Activated CD8-positive, alpha-beta memory T cell treated with anti-CD3 and anti-CD28 coated beads, Interleukin-2, amount 50 U/mL, for 1 hour (primary cell): ENCODE data around the gene DPPA4.

Experiments
- DNase-seq: peaks from one replicate; pipeline ENCODE4 v3.0.0-alpha.2; 2020; ENCODE audit errors: extremely low read depth

DPPA4 gene

DNA sequence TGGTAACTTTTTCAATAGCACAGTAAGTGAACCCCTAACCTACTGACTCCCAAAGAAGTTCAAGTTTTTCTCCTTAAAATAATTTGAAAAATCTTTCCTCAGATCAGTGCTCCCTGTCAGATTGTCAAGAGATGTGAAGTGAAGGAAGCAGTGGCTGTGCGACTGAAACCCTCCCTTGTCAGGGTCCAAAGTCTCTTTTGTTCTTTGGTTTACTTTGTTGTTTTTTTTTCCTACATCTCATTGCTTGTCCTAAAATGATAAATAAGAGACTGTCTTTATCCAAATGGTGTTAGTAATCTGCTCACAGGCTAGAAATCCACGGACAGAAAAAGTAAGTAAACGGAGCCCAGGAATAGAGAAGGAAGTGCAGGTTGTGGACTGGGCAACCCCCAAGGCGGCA is 976 bp upstream of the DPPA4 start:
- no peak for DNase-seq

DNA sequence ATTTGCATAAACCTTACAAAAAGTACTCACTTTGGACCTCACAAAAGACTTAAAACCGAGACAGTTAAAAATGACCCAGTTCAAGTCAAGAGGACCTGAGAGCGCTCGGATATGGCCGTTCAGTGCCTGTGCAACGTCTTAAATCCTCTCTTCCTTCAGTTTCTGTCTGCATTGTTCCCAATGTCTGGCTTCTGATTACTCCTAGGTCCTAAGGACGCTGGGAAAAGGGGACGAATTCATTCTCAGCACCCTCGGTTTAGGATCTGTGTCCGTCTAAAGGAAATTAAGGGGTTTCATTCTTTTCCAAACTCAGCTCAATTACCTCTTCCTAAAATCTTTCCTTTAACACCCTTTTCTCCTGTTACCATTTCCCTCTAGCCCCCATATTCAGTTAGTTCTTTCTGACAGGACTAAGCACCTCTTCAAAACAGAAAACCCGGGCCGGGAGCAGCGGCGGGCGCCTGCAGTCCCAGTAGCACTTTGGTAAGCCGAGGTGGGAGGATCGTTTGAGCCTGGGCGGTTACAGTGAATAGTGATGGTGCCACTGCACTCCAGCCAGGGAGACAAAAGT is 970 bp downstream of the DPPA4 start:
- no peak for DNase-seq

DNA sequence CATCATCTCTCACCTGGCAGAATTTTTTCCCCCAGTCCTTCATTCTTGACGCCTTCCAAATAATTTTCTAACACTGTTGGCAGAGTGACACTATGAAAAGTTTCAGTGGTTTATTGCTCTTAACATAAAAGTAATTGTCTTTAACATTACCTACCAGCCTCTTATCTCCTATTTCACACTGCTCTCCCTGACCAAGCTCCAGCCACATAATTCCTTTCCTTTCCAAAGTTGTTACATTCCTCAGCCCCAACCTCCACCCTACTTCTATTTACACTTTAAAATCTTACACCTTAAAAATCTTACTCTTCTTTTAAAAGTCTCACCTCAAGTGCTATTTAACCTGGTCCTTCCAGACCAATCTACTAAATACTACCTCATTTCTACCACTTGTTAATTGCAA is 2.8 kb downstream of the DPPA4 start:
- DNase-seq: no peak

DNA sequence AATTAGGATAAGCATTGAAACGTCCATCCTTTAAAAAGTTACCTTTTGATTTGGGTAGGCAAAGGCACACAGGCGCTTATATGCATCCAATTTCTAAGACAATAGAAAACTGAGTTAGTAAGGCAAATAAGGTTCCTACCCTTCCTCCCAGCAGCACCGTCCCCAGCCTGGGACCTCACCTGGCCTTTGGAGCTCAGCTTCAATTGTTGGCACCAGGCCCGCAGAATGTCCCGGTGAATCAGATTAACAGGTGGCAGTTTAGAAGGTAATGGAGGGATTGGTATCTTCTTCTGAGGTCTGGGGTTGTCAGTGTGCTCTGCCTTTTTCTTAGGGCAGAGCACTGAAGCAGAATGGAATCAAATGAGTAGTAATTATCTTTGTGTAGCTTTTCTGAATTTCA is 5.7 kb downstream of the DPPA4 start:
- DNase-seq: no peak

DNA sequence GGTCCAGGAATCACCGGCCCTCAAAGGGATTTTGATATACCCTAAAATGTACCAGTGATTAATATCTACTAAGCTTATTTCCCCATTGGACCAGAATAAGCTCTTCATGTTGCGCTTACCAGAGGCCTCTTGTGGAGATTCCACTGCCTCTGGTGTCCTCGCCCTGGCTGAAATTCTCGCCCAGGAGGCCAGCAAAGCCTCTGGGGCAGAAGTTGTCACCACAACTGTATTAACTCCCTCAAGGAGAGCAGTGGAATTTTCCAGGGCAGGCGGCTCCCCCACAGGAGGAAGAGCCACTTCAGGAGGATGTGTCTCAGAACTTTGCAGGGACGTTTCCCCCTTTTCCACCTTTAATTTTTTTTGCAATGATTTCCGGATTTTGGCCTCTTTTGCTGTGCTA is 6.9 kb downstream of the DPPA4 start:
- no peak for DNase-seq

DNA sequence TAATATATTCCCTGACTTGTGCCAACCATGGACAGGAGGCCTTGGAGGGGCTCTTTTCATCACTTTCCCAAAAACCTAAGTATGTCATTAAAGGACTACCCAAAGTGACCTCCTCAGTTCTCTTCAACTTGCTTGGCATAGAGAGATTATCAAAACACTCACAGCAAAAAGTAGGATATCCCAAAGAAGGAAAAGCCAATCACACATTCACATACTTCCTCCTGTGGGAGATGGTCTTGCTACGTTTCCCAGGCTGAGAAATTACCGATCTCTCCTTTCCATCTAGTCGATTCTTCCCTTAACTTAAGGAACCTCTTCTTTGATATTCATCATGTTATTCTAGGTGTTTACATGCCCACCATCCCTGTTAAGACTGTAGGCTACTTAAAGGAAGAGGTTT is 9.1 kb downstream of the DPPA4 start:
- DNase-seq: no peak

DNA sequence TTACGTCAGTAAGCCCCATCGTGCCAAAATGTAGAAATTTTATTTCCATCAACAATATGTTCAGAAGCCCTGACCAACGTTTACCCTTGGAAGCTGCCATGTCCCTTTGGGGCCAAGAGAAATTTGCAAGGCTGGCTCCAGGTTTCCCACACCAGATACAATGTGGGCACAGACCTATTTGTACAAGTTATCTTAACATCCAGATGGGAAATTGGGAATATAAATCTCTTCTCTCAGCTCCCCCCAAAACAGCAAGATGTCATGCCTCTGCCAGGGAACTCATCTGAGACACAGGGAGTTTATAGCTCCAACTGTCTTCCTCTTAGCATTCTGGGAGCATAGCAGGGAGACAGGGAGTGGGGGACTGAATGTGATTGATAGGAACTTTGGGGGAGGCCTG is 11.7 kb downstream of the DPPA4 start:
- no peak for DNase-seq

DNA sequence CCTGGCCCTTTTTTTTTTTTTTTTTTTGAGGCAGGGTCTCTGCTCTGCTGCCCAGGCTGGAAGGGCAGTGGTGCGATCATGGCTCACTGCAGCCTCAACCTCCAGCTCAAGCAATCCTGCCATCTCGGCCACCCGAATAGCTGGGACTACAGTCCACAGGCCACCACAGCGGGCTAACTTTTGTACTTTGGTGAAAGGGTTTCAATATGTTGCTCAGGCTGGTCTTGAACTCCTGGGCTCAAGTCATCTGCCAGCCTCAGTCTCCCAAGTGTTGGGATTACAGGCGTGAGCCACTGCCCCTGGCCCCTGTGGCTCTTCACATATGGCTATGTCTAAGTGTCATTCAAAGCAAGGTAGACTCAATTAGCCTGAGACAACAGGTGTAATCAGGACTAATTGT is 12.2 kb downstream of the DPPA4 start:
- no peak for DNase-seq

DNA sequence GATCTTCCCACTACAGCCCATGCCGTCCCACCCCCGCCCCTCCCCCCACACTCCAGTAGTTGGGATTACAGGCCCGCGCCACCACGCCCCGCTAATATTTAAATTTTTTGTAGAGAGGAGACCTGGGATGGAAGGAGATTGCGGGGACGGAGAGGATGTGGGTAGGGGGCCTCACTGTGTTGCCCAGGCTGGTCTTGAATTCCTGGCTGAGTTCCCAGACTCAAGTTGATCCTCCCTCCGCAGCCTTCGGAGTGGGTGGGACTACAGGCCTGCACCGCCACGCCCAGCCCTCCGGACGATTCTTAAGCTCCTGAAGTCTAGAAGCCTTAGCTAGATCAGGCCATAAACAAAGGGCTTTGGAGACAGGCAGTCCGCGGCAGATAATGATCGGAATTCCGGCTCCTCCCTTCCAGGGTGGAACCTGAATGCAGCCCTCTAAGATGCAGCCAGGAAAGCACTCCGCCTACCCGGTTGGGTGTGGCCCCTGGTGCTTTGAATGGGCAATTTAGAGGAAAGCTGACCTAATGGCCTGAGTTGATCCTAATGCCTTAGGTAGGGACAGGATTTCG is 21.1 kb downstream of the DPPA4 start, which contains the start of gene DPPA2:
DPPA2 (minus strand) TSS at position 356 of the 569 bp plus-strand sequence. CDS start 1,975 bp downstream, outside the sequence.
- DNase-seq: no peak

DNA sequence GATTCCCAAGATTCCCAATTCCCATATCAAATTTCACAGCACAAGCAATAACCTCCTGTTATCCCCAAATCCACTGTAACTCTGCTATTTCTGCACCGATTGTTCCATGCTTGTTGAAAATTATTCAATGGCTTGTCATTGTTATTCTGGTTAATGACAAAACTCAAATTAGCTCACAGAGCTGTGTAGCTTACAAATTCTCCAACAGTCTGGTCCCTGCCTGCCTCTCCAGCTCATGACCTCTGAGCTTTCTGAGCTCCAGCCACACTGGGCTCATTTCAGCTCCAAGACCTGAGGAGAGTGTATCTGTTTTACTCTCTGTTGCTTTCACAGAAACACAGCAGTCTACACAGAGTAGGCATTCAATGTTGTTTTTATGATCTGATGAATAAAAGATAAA is 24.3 kb downstream of the DPPA4 start:
- no peak for DNase-seq

DNA sequence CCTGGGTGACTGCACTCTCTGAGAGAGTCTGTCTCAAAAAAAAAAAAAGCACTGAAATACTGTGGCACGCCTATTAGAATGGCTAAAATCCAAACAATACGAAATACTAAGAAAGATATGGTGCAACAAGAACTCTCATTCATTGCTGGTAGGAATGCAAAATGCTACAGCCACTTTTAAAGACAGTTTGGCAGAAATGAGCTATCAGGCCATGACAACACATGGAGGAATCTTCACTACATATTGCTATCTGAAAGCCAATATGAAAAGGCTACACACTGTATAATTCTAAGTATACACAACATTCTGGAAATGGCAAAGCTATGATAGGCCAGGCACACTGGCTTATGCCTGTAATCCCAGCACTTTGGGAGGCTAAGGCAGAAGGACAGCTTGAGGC is 39.9 kb downstream of the DPPA4 start:
- DNase-seq: no peak

DNA sequence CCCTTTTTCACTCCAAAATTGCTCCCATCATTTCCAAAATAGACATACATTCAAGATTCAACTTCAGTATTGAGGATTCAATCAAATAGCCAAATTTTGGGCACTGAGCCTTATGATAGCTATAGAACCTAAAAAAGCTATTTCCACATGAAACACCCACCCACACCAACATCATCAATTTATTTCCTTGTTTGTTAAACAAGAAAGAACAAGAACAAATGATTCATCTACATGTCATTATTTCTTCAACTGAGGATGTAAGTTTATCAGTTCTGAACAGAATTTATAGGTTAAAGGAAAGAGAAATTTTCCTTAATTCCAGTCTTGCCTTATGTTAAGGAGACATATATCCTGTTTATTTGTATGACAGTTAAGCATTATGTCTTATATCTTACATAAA is 53.3 kb downstream of the DPPA4 start:
- DNase-seq: no peak

DNA sequence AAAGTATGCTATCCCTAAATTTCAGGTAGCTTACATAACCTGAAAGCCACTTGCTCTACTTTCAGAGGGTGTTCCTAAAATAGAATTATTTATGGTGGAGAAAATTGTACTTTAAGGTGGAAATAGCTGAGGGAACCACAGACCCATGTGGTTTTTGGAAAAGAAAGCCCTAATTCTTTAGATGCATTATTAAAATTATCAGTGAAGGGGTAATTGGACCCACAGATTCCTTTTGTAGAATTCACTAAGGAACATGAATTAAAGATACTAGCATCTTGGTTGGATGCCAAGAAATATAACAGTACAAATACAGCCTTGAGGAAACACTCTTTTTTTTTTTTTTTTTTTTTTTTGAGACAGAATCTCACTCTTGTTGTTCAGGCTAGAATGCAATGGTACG is 58.8 kb downstream of the DPPA4 start:
- no peak for DNase-seq

DNA sequence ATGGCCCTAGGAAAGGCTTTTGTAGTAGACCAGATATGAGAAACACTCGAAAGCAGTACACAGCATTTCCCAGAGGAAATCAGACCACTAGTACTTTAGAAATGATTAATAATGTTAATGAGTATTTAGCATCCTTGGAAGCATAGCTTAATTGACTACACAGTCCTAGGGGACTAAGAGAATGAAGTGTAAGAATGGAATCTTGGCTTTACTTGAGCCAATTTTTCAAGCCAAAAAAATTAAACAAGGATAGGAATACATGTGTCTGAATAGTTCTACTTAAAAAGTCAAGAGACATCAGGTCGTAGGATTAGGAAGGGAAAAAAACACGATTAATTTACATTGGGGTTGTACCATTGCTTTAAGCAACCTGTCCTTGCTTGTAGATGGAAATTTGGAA is 59.2 kb downstream of the DPPA4 start:
- DNase-seq: no peak
